Measurements from ENCODE around the gene GALNT14.

- TF ChIP-seq GATA1 (IDR thresholded peaks at IDR 0.05; ENCODE audit: low read depth, low read length) (no peak), POLR2A (IDR thresholded peaks at IDR 0.05; ENCODE audit: low read length) (no peak)
These were observed 71.0 kb downstream of the GALNT14 start for GRCh38 chr2:31067259-31067658.

All from erythroblast (primary cell).